Adrenal gland (tissue), 12 donors: ENCODE measurements around the gene STK39. TPM values are rescaled to one million over a fixed set of nuclear protein-coding genes. Genes with fewer than 3 reads are reported as not detected.

Experiments used
- DNase-seq, 7 donors: peaks; one replicate each; pipeline ENCODE4 v3.0.0-alpha.2; 2019 to 2020
- H3K27ac ChIP-seq, 5 donors: fragments of 200-600 bp; sonication (generic) in 4 of 5; 1 replicate in 3 of 5; 2 replicates in 2 of 5; pipeline versions ENCODE4 v1.5.1 to v1.8.0; 2016 to 2020; ENCODE audit warnings: mild to moderate bottlenecking in 1 of 5
- H3K27me3 ChIP-seq: fragments of 200-600 bp; 2 replicates; pipeline ENCODE4 v1.8.0; 2021
- H3K36me3 ChIP-seq, 2 donors: fragments of 200-600 bp; replicated peaks in 1 of 2; 1 replicate in 1 of 2; 2 replicates in 1 of 2; pipeline versions ENCODE4 v1.5.1 to v1.8.0; 2018 to 2022
- H3K4me1 ChIP-seq, 2 donors: fragments of 200-600 bp; replicated peaks in 1 of 2; 1 replicate in 1 of 2; 2 replicates in 1 of 2; pipeline versions ENCODE4 v1.5.1 to v1.8.0; 2018 to 2021
- H3K4me3 ChIP-seq, 4 donors: fragments of 200-600 bp; sonication (generic) in 3 of 4; one replicate each; pipeline ENCODE4 v1.5.1; 2016 to 2018
- H3K9me3 ChIP-seq, 3 donors: fragments of 200-600 bp; sonication (generic) in 1 of 3; replicated peaks in 1 of 3; 1 replicate in 2 of 3; 2 replicates in 1 of 3; pipeline versions ENCODE4 v1.5.1 to v1.8.0; 2016 to 2021
- CTCF ChIP-seq, 6 experiments: fragments of 450-650 bp in 4 of 6; fragments of 200-600 bp in 2 of 6; sonication (generic) in 1 of 6; IDR thresholded peaks; 1 replicate in 5 of 6; 2 replicates in 1 of 6; pipeline versions ENCODE4 v1.5.1 to v1.8.0; 2016 to 2021; ENCODE audit warnings: antibody characterized with exemption in 6 of 6, mild to moderate bottlenecking in 2 of 6, moderate library complexity in 1 of 6
- POLR2A ChIP-seq, 2 donors: fragments of 450-650 bp; IDR thresholded peaks; one replicate each; pipeline ENCODE4 v1.6.1; 2017; ENCODE audit warnings: antibody characterized with exemption in 2 of 2, mild to moderate bottlenecking in 2 of 2, moderate library complexity in 1 of 2
- WGBS, 4 donors: extraction: QIAGEN DNeasy Blood & Tissue Kit in 2 of 4; methylation state at CpG; one replicate each; pipeline versions ENCODE4 v1.1.5 to v1.1.7; 2013 to 2017; 5-methylcytosine and 5-hydroxymethylcytosine counted together
- intact Hi-C, 2 donors: fragments of 100-400 bp; cut with DNase I; formaldehyde crosslinking; loops; one replicate each; pipeline versions ENCODE4 v1.14.1 to v1.15.0; 2022 to 2023
- polyA plus RNA-seq, 3 donors: library from polyadenylated mRNA; stranded (reverse); fragments of 200-250 nt in 2 of 3; fragments of 350-450 nt in 1 of 3; fragmentation: Illumina TruSeq in 1 of 3; extraction: RNeasy Lipid Tissue Mini Kit (QIAGEN cat#74804) in 1 of 3; gene quantifications; one replicate each; pipeline ENCODE4 v1.2.3, GENCODE V29; 2013 to 2014
- total RNA-seq, 9 donors: library from RNA; depleted of rRNA in 4 of 9; stranded (reverse); fragments of >200 nt in 4 of 9; fragments of 120-200 nt in 1 of 9; fragmentation: NEBNext Ultra II Directional in 1 of 9; extraction: Animal tissue kit (Norgen Biotek cat#: 25700) in 1 of 9; gene quantifications; one replicate each; pipeline versions ENCODE4 v1.1.0 to v1.2.4, GENCODE V29; 2013 to 2023
- donor health status: healthy with polysubstance abuse.
- donor health status: Bipolar disorder and iron deficiency.
- donor health status: DM: yes; HTN: yes; CAD: no.
- donor health status: DM: no; HTN: no; CAD: no.
- donor health status: DM: no; HTN: no; CAD: no.
- donor health status: DM: yes; HTN: yes; CAD: no.

The STK39 gene
- total and polyA plus RNA-seq, 12 donors, result 2.4 to 11.1 (median 5.8) TPM

DNA sequence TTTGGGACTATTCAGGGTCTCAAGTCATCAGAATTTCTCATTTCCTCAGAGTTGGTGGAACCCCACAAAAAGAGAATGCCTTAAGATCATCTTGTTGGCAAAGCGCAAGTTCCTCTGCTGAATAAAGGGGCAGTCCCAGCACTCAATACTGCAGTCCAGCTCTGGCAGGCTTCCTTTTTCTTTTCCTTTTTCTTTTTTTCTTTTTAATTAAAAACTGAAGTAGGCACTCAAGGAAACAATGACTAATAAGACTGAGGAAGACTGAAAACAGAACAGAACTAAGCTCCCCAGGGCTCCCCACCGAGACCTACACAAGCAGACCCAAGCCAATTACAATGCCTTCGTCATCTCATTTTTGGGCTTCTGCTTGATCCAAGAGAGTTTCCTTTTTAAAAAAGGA lies 82.0 kb downstream of the STK39 start:
- H3K27me3 ChIP-seq, result no peaks in the 10 kb centered on the region
- H3K4me3 ChIP-seq, result no peak overlapping the region
- no peak for DNase-seq
- WGBS, 4 donors, result 70 to 88% (median 75%) methylated on average over 3 of the region's 3 CpGs
- peaks cover 0 to 15% of the 10 kb centered on the region in 2 donors for H3K4me1 ChIP-seq
- TF ChIP-seq CTCF (IDR thresholded peaks at IDR 0.05), result no peak
- no peak for TF ChIP-seq POLR2A (IDR thresholded peaks at IDR 0.05)
- H3K27ac ChIP-seq, result no peak overlapping the region
- intact Hi-C loops, result no loop called here
- no peaks in the 10 kb centered on the region for H3K36me3 ChIP-seq
- H3K9me3 ChIP-seq, result no peaks in the 10 kb centered on the region

GRCh38 chr2:168160897-168161296 lies 86.5 kb downstream of the STK39 start:
- WGBS, 4 donors, result 74 to 88% (median 83%) methylated on average over 7 of the region's 7 CpGs
- DNase-seq, result no peak
- peaks cover 0 to 10% of the 10 kb centered on the region in 2 donors for H3K4me1 ChIP-seq
- intact Hi-C loops, result no loop called here
- H3K27me3 ChIP-seq, result no peaks in the 10 kb centered on the region
- TF ChIP-seq POLR2A (IDR thresholded peaks at IDR 0.05) (no peak), CTCF (IDR thresholded peaks at IDR 0.05) (no peak)
- no peak overlapping the region for H3K27ac ChIP-seq
- H3K36me3 ChIP-seq, result no peaks in the 10 kb centered on the region
- no peak overlapping the region for H3K4me3 ChIP-seq
- no peaks in the 10 kb centered on the region for H3K9me3 ChIP-seq

DNA sequence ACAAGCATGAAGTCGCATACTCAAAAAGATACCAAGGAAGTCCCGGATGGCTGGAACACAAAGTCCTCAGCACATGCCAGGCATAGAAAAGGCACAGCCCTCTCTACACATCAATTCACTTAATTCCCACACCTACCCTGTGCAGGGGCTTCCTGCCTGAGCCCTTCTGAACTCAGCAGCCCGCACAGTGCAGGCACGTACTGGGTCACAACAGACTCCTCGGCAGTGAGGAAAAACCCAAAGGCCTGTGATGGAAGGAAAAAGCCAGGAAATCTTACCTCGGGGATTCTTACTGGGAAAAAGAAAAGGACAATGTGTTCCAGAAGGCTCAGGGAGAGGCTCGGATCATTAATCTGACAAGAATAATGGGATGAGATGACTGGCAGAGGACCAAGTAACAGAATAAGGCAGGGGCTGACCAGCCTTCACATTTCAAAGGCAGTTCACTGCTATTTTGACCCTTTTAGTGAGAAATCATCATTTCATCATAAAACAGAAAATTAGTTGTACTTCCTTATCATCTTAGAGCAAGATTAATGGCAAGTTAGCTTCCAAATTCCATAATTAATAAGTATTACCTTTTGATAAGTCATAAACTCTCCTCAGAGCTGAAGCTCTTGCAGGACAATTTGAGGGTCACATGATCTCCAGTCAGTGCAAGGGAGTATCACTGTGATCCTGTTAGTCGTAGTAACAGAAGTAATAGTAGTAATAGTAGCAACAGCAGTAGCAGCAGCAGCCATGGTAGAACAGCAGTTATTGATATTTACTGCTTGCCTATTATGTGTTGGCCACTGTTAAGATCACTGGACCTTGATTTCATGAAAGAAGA lies 87.4 kb downstream of the STK39 start:
- intact Hi-C loops, result no loop called here

DNA sequence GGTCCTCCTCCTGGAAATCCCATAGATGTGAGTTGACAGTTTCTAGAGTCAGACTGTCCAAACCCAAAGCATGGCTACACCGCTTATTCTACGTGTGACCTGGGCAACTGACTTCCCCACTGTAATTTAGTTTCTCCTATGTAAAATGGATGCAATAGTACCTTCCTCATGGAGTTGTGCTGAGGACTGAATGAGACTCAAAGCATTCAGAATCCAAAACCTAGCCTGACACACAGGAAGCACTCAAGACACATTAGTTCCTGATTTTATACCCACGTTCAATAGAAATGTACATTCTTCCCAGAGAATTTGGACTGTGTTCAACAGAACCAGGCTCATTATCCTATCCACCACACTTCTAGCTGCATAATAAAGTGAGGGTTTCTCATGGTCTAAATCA lies 88.8 kb downstream of the STK39 start:
- WGBS, 4 donors, result 83 to 90% (median 85%) methylated on average over 3 of the region's 3 CpGs
- intact Hi-C loops, result no loop called here
- no peaks in the 10 kb centered on the region for H3K9me3 ChIP-seq
- no peak overlapping the region for H3K27ac ChIP-seq
- no peak overlapping the region for H3K4me3 ChIP-seq
- H3K4me1 ChIP-seq, result peaks cover 0 to 7% of the 10 kb centered on the region in 2 donors
- no peak for DNase-seq
- H3K27me3 ChIP-seq, result no peaks in the 10 kb centered on the region
- H3K36me3 ChIP-seq, result no peaks in the 10 kb centered on the region
- TF ChIP-seq POLR2A (IDR thresholded peaks at IDR 0.05), result no peak
- TF ChIP-seq CTCF (IDR thresholded peaks at IDR 0.05), result no peak

More for the DNA sequence above, 87.4 kb downstream of the STK39 start:
- Histone ChIP-seq H3K9me3 (no peaks in the 10 kb centered on the region), H3K36me3 (no peaks in the 10 kb centered on the region), H3K4me3 (no peak overlapping the region), H3K4me1 (peaks cover 0 to 7% of the 10 kb centered on the region in 2 donors), H3K27ac (peak overlapping the region in 1 of 5 donors; percentile 0), H3K27me3 (no peaks in the 10 kb centered on the region)
- no peak for DNase-seq
- 66 to 77% (median 72%) methylated on average over 8 of the region's 8 CpGs for WGBS, 4 donors
- TF ChIP-seq CTCF (IDR thresholded peaks at IDR 0.05) (no peak), POLR2A (IDR thresholded peaks at IDR 0.05) (no peak)
